SK-N-MC (cell line): ENCODE results near the gene PIWIL4.

Experiments
- DNase-seq: peaks from one replicate; pipeline ENCODE4 v3.0.0-alpha.2; 2011; ENCODE audit warnings: low read depth, low spot score
- H3K27ac ChIP-seq: fragments of 200-600 bp; sonication (generic); 2 replicates; pipeline ENCODE4 v1.5.1; 2016; ENCODE audit warnings: mixed run types
- H3K36me3 ChIP-seq: fragments of 200-600 bp; sonication (generic); 2 replicates; pipeline ENCODE4 v1.6.1; 2017; ENCODE audit warnings: antibody characterized with exemption, low read length, mixed read lengths; ENCODE audit not compliant: insufficient read depth
- H3K4me3 ChIP-seq: fragments of 200-600 bp; sonication (generic); 2 replicates; pipeline ENCODE4 v1.5.1; 2016
- H3K9ac ChIP-seq: fragments of 200-600 bp; sonication (generic); 2 replicates; pipeline ENCODE4 v1.8.0; 2017; ENCODE audit warnings: mixed run types, mixed read lengths; ENCODE audit not compliant: insufficient read length
- H3K9me3 ChIP-seq: fragments of 200-600 bp; sonication (generic); 2 replicates; pipeline ENCODE4 v1.6.1; 2017; ENCODE audit warnings: low read depth, mild to moderate bottlenecking, antibody characterized with exemption, low read length, moderate library complexity, mixed read lengths
- EZH2 ChIP-seq: fragments of 200-600 bp; sonication (generic); IDR thresholded peaks from one replicate; pipeline ENCODE4 v1.6.1; 2017; ENCODE audit warnings: antibody characterized with exemption
- FOXP2 ChIP-seq: optimal IDR thresholded peaks from 2 replicates; pipeline ENCODE3; 2011; ENCODE audit warnings: mild to moderate bottlenecking, moderate library complexity; ENCODE audit not compliant: insufficient read depth; ENCODE audit errors: extremely low read length, control extremely low read depth
- POLR2AphosphoS5 ChIP-seq: IDR thresholded peaks from 2 replicates; pipeline ENCODE4 v1.6.1; 2012; ENCODE audit warnings: mild to moderate bottlenecking, low read depth, low read length, borderline replicate concordance

PIWIL4 gene

GRCh38 chr11:94649254-94649653 is 82.1 kb downstream of the PIWIL4 start:
- Histone ChIP-seq H3K27ac (no peak overlapping the region), H3K36me3 (no peaks in the 10 kb centered on the region), H3K9me3 (no peaks in the 10 kb centered on the region), H3K4me3 (no peak overlapping the region), H3K9ac (no peak overlapping the region)
- DNase-seq = no peak
- TF ChIP-seq POLR2AphosphoS5 = no peak
- TF ChIP-seq FOXP2 = no peak

DNA sequence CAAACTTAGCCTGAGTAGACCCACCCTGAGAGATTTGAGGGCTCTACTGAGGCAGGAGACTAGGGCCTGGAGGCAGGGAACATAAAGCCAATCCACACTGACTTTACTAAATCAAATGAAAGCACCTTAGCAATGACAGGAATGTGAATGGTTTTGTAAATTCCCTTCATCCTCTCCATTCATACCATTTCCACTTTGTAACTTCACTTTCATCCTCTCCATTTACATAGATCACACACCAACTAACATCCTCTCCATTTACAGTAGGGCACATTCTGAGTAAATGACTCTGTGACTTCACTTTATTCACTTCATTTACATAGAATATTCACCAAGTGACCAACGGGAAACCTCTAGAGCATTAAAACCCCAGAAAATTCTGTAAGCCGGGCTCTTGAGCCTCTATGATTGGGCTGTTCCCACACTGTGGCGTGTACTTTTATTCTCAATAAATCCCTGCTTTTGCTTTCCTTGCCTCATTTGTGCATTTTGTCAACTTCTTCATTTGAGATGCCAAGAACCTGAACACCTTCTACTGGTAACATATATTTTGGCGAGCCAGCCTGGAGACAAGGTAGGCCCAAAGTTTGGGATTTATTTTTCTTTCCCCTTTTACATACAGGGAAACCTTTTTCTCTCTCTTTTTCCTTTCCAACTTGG is 82.9 kb downstream of the PIWIL4 start:
- Histone ChIP-seq H3K9me3 (no peaks in the 10 kb centered on the region), H3K36me3 (no peaks in the 10 kb centered on the region), H3K27ac (no peak overlapping the region), H3K4me3 (no peak overlapping the region), H3K9ac (no peak overlapping the region)
- TF ChIP-seq FOXP2 = no peak
- no peak for TF ChIP-seq EZH2
- TF ChIP-seq POLR2AphosphoS5 = no peak
- DNase-seq = no peak

- H3K9ac ChIP-seq = no peak overlapping the region
- H3K36me3 ChIP-seq = no peaks in the 10 kb centered on the region
- H3K27ac ChIP-seq = no peak overlapping the region
- H3K9me3 ChIP-seq = no peaks in the 10 kb centered on the region
- TF ChIP-seq FOXP2 (no peak), EZH2 (no peak), POLR2AphosphoS5 (no peak)
- no peak overlapping the region for H3K4me3 ChIP-seq
- DNase-seq = no peak
Observed at GRCh38 chr11:94650756-94651155, 83.6 kb downstream of the PIWIL4 start.

DNA sequence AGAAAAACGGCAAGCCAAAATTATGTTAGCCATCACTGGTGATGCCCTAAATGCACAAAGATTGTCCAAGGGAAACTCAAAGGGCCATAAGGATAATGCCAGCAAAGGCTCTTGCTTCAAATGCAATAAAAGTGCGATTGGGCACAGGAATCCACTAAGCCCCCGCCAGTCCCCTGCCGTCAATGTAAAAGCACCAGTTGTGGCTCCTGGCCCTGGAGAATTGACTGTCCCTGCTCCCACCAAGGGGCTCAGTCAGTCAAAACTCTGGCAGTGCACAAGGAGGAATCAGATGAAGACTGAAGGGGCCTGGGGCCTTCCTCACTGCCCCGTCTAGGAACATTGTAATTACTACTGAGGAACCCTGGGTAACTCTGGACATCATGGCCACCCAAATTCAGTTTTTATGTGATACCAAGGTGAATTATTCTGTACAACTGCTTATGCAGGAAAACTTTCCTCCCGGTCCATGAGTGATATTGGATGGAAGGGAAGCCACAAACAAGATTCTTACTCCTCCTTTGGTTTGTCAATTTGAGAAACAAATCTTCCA is 85.6 kb downstream of the PIWIL4 start:
- Histone ChIP-seq H3K36me3 (no peaks in the 10 kb centered on the region), H3K9ac (no peak overlapping the region), H3K4me3 (no peak overlapping the region), H3K9me3 (no peaks in the 10 kb centered on the region), H3K27ac (no peak overlapping the region)
- no peak for TF ChIP-seq POLR2AphosphoS5
- TF ChIP-seq FOXP2 = no peak
- no peak for TF ChIP-seq EZH2
- no peak for DNase-seq

DNA sequence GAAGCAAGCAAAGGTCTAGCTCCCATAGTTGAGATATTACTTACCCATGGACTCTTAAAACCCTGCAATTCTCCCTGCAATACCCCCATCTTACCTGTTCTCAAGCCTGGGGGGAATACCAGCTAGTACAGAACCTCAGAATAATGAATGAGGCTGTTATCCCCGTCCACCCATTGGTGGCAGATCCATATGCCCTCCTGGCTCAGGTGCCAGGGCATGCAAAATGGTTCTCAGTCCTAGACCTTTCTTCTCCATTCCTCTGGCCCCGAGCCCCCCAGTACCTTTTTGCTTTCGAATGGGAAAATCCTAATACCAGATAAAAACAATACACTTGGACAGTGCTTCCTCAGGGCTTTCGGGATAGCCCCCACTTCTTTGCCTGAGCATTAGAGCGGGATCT is 86.4 kb downstream of the PIWIL4 start:
- H3K36me3 ChIP-seq = no peaks in the 10 kb centered on the region
- no peak overlapping the region for H3K9ac ChIP-seq
- no peak overlapping the region for H3K27ac ChIP-seq
- no peaks in the 10 kb centered on the region for H3K9me3 ChIP-seq
- no peak overlapping the region for H3K4me3 ChIP-seq
- TF ChIP-seq POLR2AphosphoS5 = no peak
- TF ChIP-seq FOXP2 = no peak
- TF ChIP-seq EZH2 = no peak
- no peak for DNase-seq

DNA sequence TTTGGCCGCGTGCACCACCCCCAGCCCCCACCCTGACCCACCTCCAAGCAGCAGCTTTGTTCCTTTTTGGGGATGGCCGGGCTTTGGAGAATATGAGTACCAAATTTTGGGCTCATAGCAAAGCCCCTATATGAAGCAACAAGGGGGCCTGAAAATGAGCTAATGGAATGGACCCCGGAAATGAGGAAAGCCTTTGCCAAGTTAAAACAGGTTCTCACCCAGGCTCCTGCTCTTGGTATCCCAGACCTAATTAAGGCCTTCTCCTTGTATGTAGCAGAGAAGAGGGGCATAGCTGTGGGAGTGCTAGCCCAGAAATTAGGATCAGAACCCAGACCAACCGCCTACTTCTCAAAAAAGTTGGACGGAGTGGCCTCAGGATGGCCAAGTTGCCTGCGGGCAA is 87.0 kb downstream of the PIWIL4 start:
- DNase-seq = no peak
- H3K9ac ChIP-seq = no peak overlapping the region
- no peak overlapping the region for H3K4me3 ChIP-seq
- H3K9me3 ChIP-seq = no peaks in the 10 kb centered on the region
- H3K27ac ChIP-seq = no peak overlapping the region
- no peak for TF ChIP-seq FOXP2
- TF ChIP-seq POLR2AphosphoS5 = no peak
- TF ChIP-seq EZH2 = no peak
- H3K36me3 ChIP-seq = no peaks in the 10 kb centered on the region

DNA sequence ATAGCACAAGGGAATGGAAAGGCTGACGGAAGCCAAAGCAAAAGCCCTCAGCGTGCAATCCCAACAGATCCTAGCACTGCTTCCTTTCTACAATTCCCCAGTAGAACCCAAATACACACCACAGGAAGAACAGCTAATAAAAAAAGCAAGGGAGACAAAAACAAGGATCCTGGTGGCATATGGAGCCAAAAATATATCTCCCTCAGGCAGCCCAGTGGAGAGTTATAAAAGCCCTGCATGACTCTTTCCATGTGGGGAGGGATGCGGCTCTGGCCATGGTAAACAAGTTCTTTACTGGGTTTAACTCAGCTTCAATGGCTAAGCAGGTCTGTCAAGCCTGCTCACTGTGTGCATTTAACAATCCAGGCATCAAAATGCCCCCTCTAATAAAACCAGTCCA is 88.1 kb downstream of the PIWIL4 start:
- H3K4me3 ChIP-seq = no peak overlapping the region
- H3K9me3 ChIP-seq = no peaks in the 10 kb centered on the region
- no peaks in the 10 kb centered on the region for H3K36me3 ChIP-seq
- H3K27ac ChIP-seq = no peak overlapping the region
- no peak overlapping the region for H3K9ac ChIP-seq
- DNase-seq = no peak
- TF ChIP-seq EZH2 = no peak
- no peak for TF ChIP-seq FOXP2
- TF ChIP-seq POLR2AphosphoS5 = no peak

DNA sequence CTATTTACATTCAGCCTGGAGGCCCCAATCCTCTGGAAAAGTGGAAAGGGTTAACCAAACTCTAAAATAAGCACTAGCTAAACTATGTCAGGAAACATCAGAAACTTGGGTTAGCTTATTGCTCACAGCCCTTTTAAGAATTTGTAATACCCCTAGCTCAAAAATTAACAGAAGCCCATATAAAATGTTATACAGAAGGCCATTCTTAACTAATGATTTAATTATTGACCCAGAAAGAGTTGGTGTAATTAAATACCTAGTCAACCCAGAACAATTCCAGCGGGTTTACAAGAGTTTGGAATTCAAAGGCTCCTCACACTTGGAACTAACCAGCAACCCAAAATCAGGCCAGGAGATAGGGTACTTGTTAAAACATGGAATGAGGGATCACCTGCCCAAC is 88.8 kb downstream of the PIWIL4 start:
- DNase-seq = no peak
- TF ChIP-seq POLR2AphosphoS5 (no peak), FOXP2 (no peak), EZH2 (no peak)
- no peak overlapping the region for H3K9ac ChIP-seq
- no peak overlapping the region for H3K27ac ChIP-seq
- H3K9me3 ChIP-seq = no peaks in the 10 kb centered on the region
- no peak overlapping the region for H3K4me3 ChIP-seq
- no peaks in the 10 kb centered on the region for H3K36me3 ChIP-seq

GRCh38 chr11:94656968-94657367 is 89.8 kb downstream of the PIWIL4 start:
- TF ChIP-seq FOXP2 (no peak), POLR2AphosphoS5 (no peak), EZH2 (no peak)
- Histone ChIP-seq H3K9me3 (no peaks in the 10 kb centered on the region), H3K27ac (no peak overlapping the region), H3K36me3 (no peaks in the 10 kb centered on the region), H3K9ac (no peak overlapping the region), H3K4me3 (no peak overlapping the region)
- DNase-seq = no peak
